ENCODE results near the gene SRSF2. TPM values are rescaled to one million over a fixed set of nuclear protein-coding genes. Genes with fewer than 3 reads are reported as not detected.
"Not testable (repeated sequence)": the region's sequence is repeated elsewhere in the genome, so short reads cannot be mapped to it uniquely, and the experiment has no call there.

The SRSF2 gene
- total RNA-seq, 1 donor from 2014 or later, result 329 TPM

GRCh38 chr17:76714822-76715495 is 22.2 kb downstream of the SRSF2 start:
- H3K36me3 ChIP-seq, result no peaks in the 10 kb centered on the region
- H3K9me3 Mint-ChIP-seq, result no peaks in the 10 kb centered on the region
- H3K4me1 ChIP-seq, result peaks cover 8% of the 10 kb centered on the region
- TF ChIP-seq EZH2phosphoT487 (IDR thresholded peaks at IDR 0.05), result no peak
- peak; percentile 99 for TF ChIP-seq CTCF (IDR thresholded peaks at IDR 0.05)
- DNase-seq (ENCODE audit: low spot score), result peak; percentile 72
- H3K9ac ChIP-seq, result no peak overlapping the region
- H3K4me2 ChIP-seq, result no peak overlapping the region
- no peaks in the 10 kb centered on the region for H3K9me3 ChIP-seq (ENCODE audit: low read depth)
- H3F3A ChIP-seq (ENCODE audit: low read depth), result peaks cover 9% of the 10 kb centered on the region
- H4K20me1 ChIP-seq (ENCODE audit: low read depth), result no peaks in the 10 kb centered on the region
- no peak overlapping the region for H3K4me3 Mint-ChIP-seq
- H3K79me2 ChIP-seq (ENCODE audit: low read depth), result no peaks in the 10 kb centered on the region
- peaks cover 3% of the 10 kb centered on the region for H3K27me3 Mint-ChIP-seq (ENCODE audit: insufficient read depth, low read depth)
- H3K4me3 ChIP-seq, result no peak overlapping the region
- H3K4me1 Mint-ChIP-seq, result peaks cover 11% of the 10 kb centered on the region
- H3K27ac Mint-ChIP-seq, result no peak overlapping the region
- H3K27me3 ChIP-seq, result peaks cover 4% of the 10 kb centered on the region
- no peak overlapping the region for H2AFZ ChIP-seq (replicated peaks)
- peaks cover 14% of the 10 kb centered on the region for H3K36me3 Mint-ChIP-seq
- no peak overlapping the region for H3K27ac ChIP-seq

- Histone ChIP-seq H3K36me3 (no peaks in the 10 kb centered on the region), H3K4me2 (no peak overlapping the region), H3K4me1 (peaks cover 14% of the 10 kb centered on the region), H3K27ac (no peak overlapping the region), H2AFZ (replicated peaks) (no peak overlapping the region), H3K9ac (no peak overlapping the region), H4K20me1 (ENCODE audit: low read depth) (no peaks in the 10 kb centered on the region), H3K27me3 (peaks cover 10% of the 10 kb centered on the region), H3K4me3 (no peak overlapping the region), H3F3A (ENCODE audit: low read depth) (peaks cover 15% of the 10 kb centered on the region), H3K9me3 (ENCODE audit: low read depth) (no peaks in the 10 kb centered on the region), H3K79me2 (ENCODE audit: low read depth) (no peaks in the 10 kb centered on the region)
- TF ChIP-seq EZH2 (IDR thresholded peaks at IDR 0.05) (no peak), CTCF (IDR thresholded peaks at IDR 0.05) (no peak), EZH2phosphoT487 (IDR thresholded peaks at IDR 0.05) (no peak)
- Mint-ChIP-seq H3K36me3 (peaks cover 13% of the 10 kb centered on the region), H3K27me3 (ENCODE audit: insufficient read depth, low read depth) (peaks cover 3% of the 10 kb centered on the region), H3K27ac (no peak overlapping the region), H3K4me1 (peaks cover 17% of the 10 kb centered on the region), H3K4me3 (no peak overlapping the region), H3K9me3 (no peaks in the 10 kb centered on the region)
- no peak for DNase-seq (ENCODE audit: low spot score)
These were observed 22.8 kb downstream of the SRSF2 start for GRCh38 chr17:76714336-76714735.

DNA sequence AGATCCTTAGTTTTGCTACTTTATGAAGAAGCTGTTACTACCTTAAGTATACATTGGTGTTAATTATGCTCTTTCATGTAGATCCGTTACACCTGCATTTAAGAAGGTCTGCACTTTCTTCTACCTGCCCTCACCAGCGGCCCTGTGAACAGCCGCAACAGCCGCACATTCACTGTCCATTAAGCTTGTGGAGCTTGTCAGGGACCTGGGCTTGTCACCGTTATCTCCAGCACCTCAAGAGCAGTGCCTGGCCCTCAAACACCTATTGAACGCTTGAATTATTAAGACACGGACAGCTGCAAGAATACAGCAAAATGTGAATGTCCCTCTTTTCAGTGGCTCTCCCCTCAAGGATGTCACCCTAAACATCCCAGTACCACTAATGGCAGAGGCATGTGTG is 23.4 kb downstream of the SRSF2 start:
- H2AFZ ChIP-seq (replicated peaks), result no peak overlapping the region
- no peak overlapping the region for H3K4me2 ChIP-seq
- H3K27me3 Mint-ChIP-seq (ENCODE audit: insufficient read depth, low read depth), result peaks cover 3% of the 10 kb centered on the region
- TF ChIP-seq EZH2 (IDR thresholded peaks at IDR 0.05) (no peak), EZH2phosphoT487 (IDR thresholded peaks at IDR 0.05) (no peak), CTCF (IDR thresholded peaks at IDR 0.05) (no peak)
- peaks cover 23% of the 10 kb centered on the region for H3K4me1 Mint-ChIP-seq
- no peak overlapping the region for H3K9ac ChIP-seq
- no peak overlapping the region for H3K27ac ChIP-seq
- H3K4me3 Mint-ChIP-seq, result no peak overlapping the region
- no peak for DNase-seq (ENCODE audit: low spot score)
- peaks cover 11% of the 10 kb centered on the region for H3K27me3 ChIP-seq
- H3K9me3 Mint-ChIP-seq, result no peaks in the 10 kb centered on the region
- H4K20me1 ChIP-seq (ENCODE audit: low read depth), result peaks cover 4% of the 10 kb centered on the region
- H3F3A ChIP-seq (ENCODE audit: low read depth), result peaks cover 21% of the 10 kb centered on the region
- H3K36me3 Mint-ChIP-seq, result peaks cover 10% of the 10 kb centered on the region
- no peak overlapping the region for H3K27ac Mint-ChIP-seq
- H3K36me3 ChIP-seq, result no peaks in the 10 kb centered on the region
- H3K79me2 ChIP-seq (ENCODE audit: low read depth), result no peaks in the 10 kb centered on the region
- H3K9me3 ChIP-seq (ENCODE audit: low read depth), result no peaks in the 10 kb centered on the region
- H3K4me3 ChIP-seq, result no peak overlapping the region
- peaks cover 19% of the 10 kb centered on the region for H3K4me1 ChIP-seq

DNA sequence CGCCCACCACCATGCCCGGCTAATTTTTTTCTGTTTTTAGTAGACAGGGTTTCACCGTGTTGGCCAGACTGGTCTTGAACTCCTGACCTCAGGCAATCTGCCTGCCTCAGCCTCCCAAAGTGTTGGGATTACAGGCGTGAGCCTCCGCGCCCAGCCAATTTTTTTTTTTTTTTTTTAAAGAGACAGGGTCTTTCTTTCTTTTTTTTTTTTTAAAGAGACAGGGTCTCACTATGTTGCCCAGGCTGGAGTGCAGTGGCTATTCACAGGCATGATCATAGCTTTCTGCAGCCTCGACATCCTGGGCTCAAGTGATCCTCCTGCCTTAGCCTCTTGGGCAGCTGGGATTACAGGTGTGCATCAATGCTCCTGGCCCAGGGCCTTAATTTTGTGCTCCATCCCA is 24.8 kb downstream of the SRSF2 start:
- H3K27me3 Mint-ChIP-seq (ENCODE audit: insufficient read depth, low read depth); DNase-seq (ENCODE audit: low spot score); H3K4me3 Mint-ChIP-seq; H3K27ac ChIP-seq; H3K4me2 ChIP-seq; H3K9ac ChIP-seq; H3K9me3 Mint-ChIP-seq; H3K9me3 ChIP-seq (ENCODE audit: low read depth); H3K79me2 ChIP-seq (ENCODE audit: low read depth); H3K27ac Mint-ChIP-seq; H3K4me3 ChIP-seq; H2AFZ ChIP-seq (replicated peaks); H3K36me3 ChIP-seq; H3K36me3 Mint-ChIP-seq: not testable (repeated sequence)
- peaks cover 31% of the 10 kb centered on the region for H3K4me1 ChIP-seq
- H4K20me1 ChIP-seq (ENCODE audit: low read depth), result peaks cover 18% of the 10 kb centered on the region
- H3K27me3 ChIP-seq, result peaks cover 11% of the 10 kb centered on the region
- H3F3A ChIP-seq (ENCODE audit: low read depth), result peaks cover 35% of the 10 kb centered on the region
- peaks cover 36% of the 10 kb centered on the region for H3K4me1 Mint-ChIP-seq
